Measurements from ENCODE around the gene GABRP. TPM values are rescaled to one million over a fixed set of nuclear protein-coding genes. Genes with fewer than 3 reads are reported as not detected.

The GABRP gene
- polyA plus RNA-seq, 2 of the 4 experiments (the other 2 are of a cell fraction), result not detected

DNA sequence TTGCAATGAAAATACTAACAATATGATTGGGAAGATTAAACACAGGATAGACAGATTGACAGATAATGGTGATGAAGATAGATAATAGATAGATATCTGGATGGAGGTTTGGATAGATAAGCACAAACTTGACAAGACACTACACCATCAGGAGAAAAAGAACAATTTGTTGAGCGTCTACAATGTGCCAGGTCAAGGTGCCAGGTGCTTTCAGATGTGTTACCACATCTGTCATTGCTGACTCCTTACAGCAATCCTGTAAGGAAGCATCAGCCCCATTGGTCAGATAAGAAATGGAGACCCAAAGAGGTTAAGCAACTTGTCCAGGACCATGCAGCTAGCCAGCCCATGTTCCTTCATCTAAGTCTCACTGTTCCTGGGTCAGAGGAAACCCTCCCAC, 1.6 kb upstream of the GABRP start:
- no peak for DNase-seq (ENCODE audit: low read depth in 1 of 2, low spot score in 1 of 2)
- Histone ChIP-seq H3K27ac (no peak overlapping the region), H3K4me2 (no peak overlapping the region), H3K4me3 (no peak overlapping the region), H3K9me3 (no peaks in the 10 kb centered on the region), H3K4me1 (no peaks in the 10 kb centered on the region)
- ATAC-seq, result no peak
- WGBS (ENCODE audit: missing lambda C conversion rate), result 24% methylated on average over 1 of the region's 1 CpG
- FAIRE-seq, result no peak
- POLR2A ChIA-PET, result no interaction called here
- CTCF ChIA-PET, result interaction anchor here (2.6 to 3.8 kb wide), 3 partner anchors 10 to 143 kb away, joined by 17 to 27 read pairs (median 18); no protein-coding TSS in a partner anchor
- no peak for TF ChIP-seq MAFK (IDR thresholded peaks at IDR 0.05; ENCODE audit: partially characterized antibody)
- TF ChIP-seq ZSCAN20 (CRISPR knock-in tag; IDR thresholded peaks at IDR 0.05), result no peak
- TF ChIP-seq MAX (IDR thresholded peaks at IDR 0.05), result no peak
- no peak for TF ChIP-seq RNF2 (IDR thresholded peaks at IDR 0.05; ENCODE audit: borderline replicate concordance, low read depth)
- TF ChIP-seq BHLHE40 (IDR thresholded peaks at IDR 0.05; ENCODE audit: low read depth, low read length), result no peak

GRCh38 chr5:170782438-170782837, 1.1 kb upstream of the GABRP start:
- CTCF ChIA-PET, result interaction anchor here (2.6 to 3.8 kb wide), 3 partner anchors 10 to 144 kb away, joined by 17 to 27 read pairs (median 18); no protein-coding TSS in a partner anchor
- ATAC-seq, result no peak

GRCh38 chr5:170785416-170785815, 1.9 kb downstream of the GABRP start:
- no peak for ATAC-seq
- ChIA-PET POLR2A (no interaction called here), CTCF (interaction anchor here (0.6 to 3.8 kb wide), 6 partner anchors 24 to 396 kb away, joined by 3 to 17 read pairs (median 4); partner anchors contain the start of gene KCNMB1)
- no peak for FAIRE-seq
- no peaks in the 10 kb centered on the region for H3K9me3 ChIP-seq
- TF ChIP-seq ZNF302 (CRISPR knock-in tag; IDR thresholded peaks at IDR 0.05), result no peak
- no peak for TF ChIP-seq HOXB13 (CRISPR knock-in tag; IDR thresholded peaks at IDR 0.05; ENCODE audit: low read depth)
- TF ChIP-seq CEBPB (IDR thresholded peaks at IDR 0.05), result no peak
- TF ChIP-seq NPAS2 (CRISPR knock-in tag; IDR thresholded peaks at IDR 0.05; ENCODE audit: borderline replicate concordance), result no peak
- no peak for TF ChIP-seq PBX3 (IDR thresholded peaks at IDR 0.05)
- no peak for TF ChIP-seq EP300 (IDR thresholded peaks at IDR 0.05)
- 50% methylated on average over 3 of the region's 3 CpGs for WGBS (ENCODE audit: missing lambda C conversion rate)
- no peaks in the 10 kb centered on the region for H3K4me1 ChIP-seq
- H3K4me3 ChIP-seq, result no peak overlapping the region
- H3K4me2 ChIP-seq, result no peak overlapping the region
- DNase-seq (ENCODE audit: low read depth in 1 of 2, low spot score in 1 of 2), result no peak
- H3K27ac ChIP-seq, result no peak overlapping the region

More at GRCh38 chr5:170782438-170782837, 1.1 kb upstream of the GABRP start:
- Histone ChIP-seq H3K4me1 (no peaks in the 10 kb centered on the region), H3K4me3 (no peak overlapping the region), H3K9me3 (no peaks in the 10 kb centered on the region), H3K4me2 (no peak overlapping the region), H3K27ac (no peak overlapping the region)
- TF ChIP-seq ZNF302 (CRISPR knock-in tag; IDR thresholded peaks at IDR 0.05) (no peak), HOXB13 (CRISPR knock-in tag; IDR thresholded peaks at IDR 0.05; ENCODE audit: low read depth) (no peak), RFX5 (IDR thresholded peaks at IDR 0.05) (no peak), HOXA7 (CRISPR knock-in tag; IDR thresholded peaks at IDR 0.05) (no peak)
- no peak for DNase-seq (ENCODE audit: low read depth in 1 of 2, low spot score in 1 of 2)
- FAIRE-seq, result no peak
- POLR2A ChIA-PET, result no interaction called here
- WGBS (ENCODE audit: missing lambda C conversion rate), result 70% methylated on average over 6 of the region's 6 CpGs

GRCh38 chr5:170787216-170787615, 3.7 kb downstream of the GABRP start:
- FAIRE-seq, result no peak
- no peaks in the 10 kb centered on the region for H3K9me3 ChIP-seq
- H3K27ac ChIP-seq, result no peak overlapping the region
- POLR2A ChIA-PET, result no interaction called here
- H3K4me1 ChIP-seq, result no peaks in the 10 kb centered on the region
- no peak for TF ChIP-seq ATOH8 (CRISPR knock-in tag; IDR thresholded peaks at IDR 0.05; ENCODE audit: low read depth)
- no peak for TF ChIP-seq CHD4 (IDR thresholded peaks at IDR 0.05; ENCODE audit: borderline replicate concordance)
- TF ChIP-seq HDAC2 (IDR thresholded peaks at IDR 0.05), result no peak
- no peak for TF ChIP-seq ZNF302 (CRISPR knock-in tag; IDR thresholded peaks at IDR 0.05)
- TF ChIP-seq ZC3H11A (IDR thresholded peaks at IDR 0.05), result no peak
- ATAC-seq, result no peak
- CTCF ChIA-PET, result interaction anchor here (9.8 to 10.9 kb wide), 2 partner anchors 39 to 148 kb away, joined by 97 to 240 read pairs; no protein-coding TSS in a partner anchor
- DNase-seq (ENCODE audit: low read depth in 1 of 2, low spot score in 1 of 2), result no peak
- H3K4me3 ChIP-seq, result no peak overlapping the region
- WGBS (ENCODE audit: missing lambda C conversion rate), result 69% methylated on average over 2 of the region's 5 CpGs
- no peak overlapping the region for H3K4me2 ChIP-seq
